OCI-M2 (cell line): ENCODE data around the gene PAFAH1B1.
"Not testable (repeated sequence)": the region's sequence is repeated elsewhere in the genome, so short reads cannot be mapped to it uniquely, and the experiment has no call there.

Experiments used
- DNase-seq: peaks from one replicate; lab custom pipeline; 2025; ENCODE audit not compliant: unreplicated experiment; lab: John Stamatoyannopoulos, UW

The PAFAH1B1 gene

GRCh38 chr17:2592971-2593820 lies at the start of gene PAFAH1B1:
Gene PAFAH1B1 (plus strand): TSS chr17:2593654. CDS start chr17:2638289, 44,635 bp downstream.
- DNase-seq = no peak

GRCh38 chr17:2545393-2545792 lies 48.1 kb upstream of the PAFAH1B1 start:
- no peak for DNase-seq

DNA sequence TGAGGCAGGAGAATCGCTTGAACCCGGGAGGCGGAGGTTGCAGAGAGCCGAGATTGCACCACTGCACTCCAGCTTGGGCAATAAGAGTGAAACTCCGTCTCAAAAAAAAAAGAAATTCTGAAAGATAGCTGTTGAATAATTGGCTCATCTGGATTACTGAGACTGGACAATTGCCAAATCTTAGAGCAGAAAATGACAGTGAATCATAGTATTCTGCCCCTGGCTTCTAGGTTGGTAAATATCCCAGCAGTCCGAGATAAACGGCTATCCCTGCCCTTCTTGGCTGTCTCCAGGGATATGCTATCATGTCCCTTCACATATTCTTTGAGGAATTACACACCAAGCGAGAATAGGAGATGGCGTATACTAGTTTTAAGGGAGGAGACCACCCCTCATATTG lies 46.3 kb upstream of the PAFAH1B1 start:
- DNase-seq = no peak

DNA sequence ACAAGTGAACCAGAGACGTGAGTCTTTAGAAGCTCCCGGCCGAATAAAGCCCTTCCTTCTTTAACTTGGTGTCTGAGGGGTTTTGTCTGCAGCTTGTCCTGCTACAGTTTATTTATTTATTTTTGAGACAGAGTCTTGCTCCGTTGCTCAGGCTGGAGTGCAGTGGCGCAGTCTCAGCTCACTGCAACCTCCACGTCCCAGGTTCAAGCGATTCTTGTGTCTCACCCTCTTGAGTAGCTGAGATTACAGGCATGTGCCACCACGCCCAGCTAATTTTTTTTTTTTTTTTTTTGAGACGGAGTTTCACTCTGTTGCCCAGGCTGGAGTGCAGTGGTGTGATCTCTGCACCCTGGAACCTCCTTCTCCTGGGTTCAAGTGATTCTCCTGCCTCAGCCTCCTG lies 45.4 kb upstream of the PAFAH1B1 start:
- DNase-seq = not testable (repeated sequence)

GRCh38 chr17:2549392-2550211 lies 43.9 kb upstream of the PAFAH1B1 start:
- DNase-seq = no peak

DNA sequence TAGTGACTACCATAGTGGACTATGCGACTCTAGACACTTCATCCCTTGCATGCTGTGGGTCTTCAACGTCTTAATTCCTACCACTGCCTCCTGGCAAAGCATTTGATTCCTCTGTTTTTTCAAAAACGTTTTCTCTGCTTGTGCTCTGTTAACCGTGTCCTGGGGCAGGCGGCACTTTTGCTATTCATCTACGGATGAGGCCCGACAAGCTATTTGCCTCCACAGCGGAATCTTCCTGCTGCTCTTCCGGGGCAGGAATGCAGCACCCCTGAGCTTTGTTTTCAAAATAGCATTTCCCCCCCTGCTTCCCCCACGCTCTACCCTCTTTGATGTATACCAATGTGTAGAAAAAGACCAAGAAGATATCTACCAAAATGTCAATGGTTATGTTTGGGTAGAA lies 42.0 kb upstream of the PAFAH1B1 start:
- no peak for DNase-seq

- no peak for DNase-seq
These were observed 41.5 kb upstream of the PAFAH1B1 start for GRCh38 chr17:2551928-2552327.

DNA sequence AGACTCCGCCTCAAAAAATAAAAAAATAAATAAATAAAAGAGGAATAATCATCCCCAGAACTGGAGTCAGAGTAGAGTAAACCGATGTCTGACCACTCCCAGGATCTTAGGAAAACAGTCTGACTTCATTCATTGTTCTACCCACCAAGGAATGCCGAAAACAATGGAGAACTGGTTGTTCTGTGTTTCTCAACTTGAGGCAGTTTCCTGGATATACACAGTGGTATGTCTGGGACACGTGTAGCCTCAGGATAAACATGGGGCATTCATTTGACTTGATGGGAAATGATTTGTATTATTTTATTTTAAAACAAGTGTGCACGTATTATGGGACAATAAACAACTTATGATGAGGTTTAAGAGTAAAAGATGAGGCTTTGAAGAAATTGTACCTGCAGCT lies 32.8 kb upstream of the PAFAH1B1 start:
- no peak for DNase-seq

- DNase-seq = no peak
These were observed 31.1 kb upstream of the PAFAH1B1 start for GRCh38 chr17:2562162-2562858.

- DNase-seq = no peak
These were observed 30.4 kb upstream of the PAFAH1B1 start for GRCh38 chr17:2563061-2563460.

- DNase-seq = no peak
These were observed 29.9 kb upstream of the PAFAH1B1 start for GRCh38 chr17:2563543-2563942.

DNA sequence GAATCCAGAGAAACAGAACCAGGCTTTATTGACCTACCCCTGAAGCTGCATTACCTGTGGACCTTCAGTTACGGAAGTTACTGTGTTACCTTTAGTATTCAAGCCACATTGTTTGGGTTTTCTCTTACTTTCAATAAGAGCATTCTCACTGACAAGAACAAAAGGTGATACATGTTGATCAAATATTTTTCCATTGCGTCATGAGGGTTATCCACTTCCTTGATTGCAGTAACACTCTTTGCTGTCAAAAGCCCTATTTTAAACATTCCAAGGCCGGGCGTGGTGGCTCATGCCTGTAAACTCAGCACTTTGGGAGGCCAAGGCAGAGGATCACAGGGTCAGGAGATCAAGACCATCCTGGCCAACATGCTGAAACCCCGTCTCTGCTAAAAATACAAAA lies 28.6 kb upstream of the PAFAH1B1 start:
- no peak for DNase-seq

- no peak for DNase-seq
These were observed 27.4 kb upstream of the PAFAH1B1 start for GRCh38 chr17:2566056-2566455.

- DNase-seq = no peak
These were observed 21.7 kb upstream of the PAFAH1B1 start for GRCh38 chr17:2571523-2572303.

- not testable (repeated sequence) for DNase-seq
These were observed 21.2 kb upstream of the PAFAH1B1 start for GRCh38 chr17:2572304-2572609.

GRCh38 chr17:2580151-2580550 lies 13.3 kb upstream of the PAFAH1B1 start:
- no peak for DNase-seq

GRCh38 chr17:2580661-2581060 lies 12.8 kb upstream of the PAFAH1B1 start:
- DNase-seq = no peak

- no peak for DNase-seq
These were observed 11.0 kb upstream of the PAFAH1B1 start for GRCh38 chr17:2582493-2582892.

GRCh38 chr17:2591040-2591640 lies 2.3 kb upstream of the PAFAH1B1 start:
- DNase-seq = no peak
